ENCODE measurements around the gene MACROD2. TPM values are rescaled to one million over a fixed set of nuclear protein-coding genes. Genes with fewer than 3 reads are reported as not detected.

The MACROD2 gene
- total RNA-seq, 2 experiments from 2014 or later: not detected

DNA sequence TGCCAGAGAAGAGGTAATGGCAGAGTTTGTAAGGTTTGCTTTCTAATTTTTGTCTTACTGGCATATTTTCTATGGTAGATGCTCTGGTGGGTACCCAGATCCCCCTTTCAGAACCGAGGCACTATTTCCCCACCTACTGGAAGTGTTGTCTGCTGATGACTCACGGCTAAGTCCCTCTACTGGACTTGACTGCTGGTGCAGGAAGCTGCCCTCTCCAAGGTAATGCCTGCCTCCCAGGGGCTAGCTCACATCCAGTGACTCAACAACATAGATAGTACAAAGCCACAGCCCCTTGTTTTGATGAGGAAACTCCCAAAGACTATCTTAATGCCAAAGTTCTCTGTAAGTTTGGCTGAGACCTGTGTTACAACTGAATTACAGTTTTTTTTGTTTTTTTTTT lies 627.5 kb downstream of the MACROD2 start:
- no peak overlapping the region for H3K4me3 Mint-ChIP-seq
- CTCF ChIA-PET: no interaction called here
- H3K36me3 Mint-ChIP-seq (ENCODE audit: low read depth): no peaks in the 10 kb centered on the region
- H3K9me3 Mint-ChIP-seq: peaks cover 13% of the 10 kb centered on the region
- no peaks in the 10 kb centered on the region for H3K4me1 Mint-ChIP-seq
- no peak overlapping the region for H3K27ac Mint-ChIP-seq
- no peak for DNase-seq
- no peaks in the 10 kb centered on the region for H3K27me3 Mint-ChIP-seq
- POLR2A ChIA-PET: no interaction called here

- POLR2A ChIA-PET: no interaction called here
- CTCF ChIA-PET: no interaction called here
- H3K4me3 Mint-ChIP-seq: no peak overlapping the region
Measured at GRCh38 chr20:14631011-14631410, 635.7 kb downstream of the MACROD2 start.

GRCh38 chr20:14632906-14633305 lies 637.6 kb downstream of the MACROD2 start:
- CTCF ChIA-PET: no interaction called here
- Mint-ChIP-seq H3K4me1 (no peaks in the 10 kb centered on the region), H3K4me3 (no peak overlapping the region)

More at GRCh38 chr20:14631011-14631410, 635.7 kb downstream of the MACROD2 start:
- Mint-ChIP-seq H3K27ac (no peak overlapping the region), H3K4me1 (no peaks in the 10 kb centered on the region), H3K9me3 (peaks cover 3% of the 10 kb centered on the region), H3K36me3 (ENCODE audit: low read depth) (no peaks in the 10 kb centered on the region), H3K27me3 (no peaks in the 10 kb centered on the region)
- no peak for DNase-seq

GRCh38 chr20:14633507-14633906 lies 638.2 kb downstream of the MACROD2 start:
- no peak overlapping the region for H3K27ac Mint-ChIP-seq
- no peak for DNase-seq
- H3K4me3 Mint-ChIP-seq: no peak overlapping the region

More at GRCh38 chr20:14632906-14633305, 637.6 kb downstream of the MACROD2 start:
- no peak overlapping the region for H3K27ac Mint-ChIP-seq
- no peaks in the 10 kb centered on the region for H3K27me3 Mint-ChIP-seq
- peaks cover 9% of the 10 kb centered on the region for H3K9me3 Mint-ChIP-seq
- H3K36me3 Mint-ChIP-seq (ENCODE audit: low read depth): no peaks in the 10 kb centered on the region
- POLR2A ChIA-PET: no interaction called here
- DNase-seq: no peak

DNA sequence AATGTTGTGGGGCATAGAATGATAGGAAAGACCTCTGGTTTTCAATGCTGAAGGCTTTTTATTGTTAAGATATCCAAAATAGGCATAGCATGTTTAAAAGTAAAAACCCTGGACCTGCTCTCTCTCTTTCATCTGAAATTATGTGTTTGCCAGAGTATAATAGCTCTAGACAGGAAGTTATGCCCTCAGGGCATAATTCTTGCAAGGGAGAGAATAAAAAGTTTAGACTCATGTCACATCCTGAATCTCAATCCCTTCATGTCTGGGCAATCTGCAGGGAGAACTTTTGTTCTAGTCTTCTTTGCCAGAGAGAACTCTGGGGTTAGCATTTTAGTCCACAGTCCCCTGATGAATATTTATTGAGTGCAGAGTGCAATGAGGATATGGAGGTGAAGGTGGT lies 639.3 kb downstream of the MACROD2 start:
- CTCF ChIA-PET: no interaction called here
- Mint-ChIP-seq H3K4me3 (no peak overlapping the region), H3K4me1 (no peaks in the 10 kb centered on the region), H3K36me3 (ENCODE audit: low read depth) (no peaks in the 10 kb centered on the region), H3K27ac (no peak overlapping the region), H3K27me3 (no peaks in the 10 kb centered on the region), H3K9me3 (peaks cover 9% of the 10 kb centered on the region)
- POLR2A ChIA-PET: no interaction called here
- no peak for DNase-seq

More at GRCh38 chr20:14633507-14633906, 638.2 kb downstream of the MACROD2 start:
- ChIA-PET CTCF (no interaction called here), POLR2A (no interaction called here)
- Mint-ChIP-seq H3K27me3 (no peaks in the 10 kb centered on the region), H3K9me3 (peaks cover 9% of the 10 kb centered on the region), H3K4me1 (no peaks in the 10 kb centered on the region), H3K36me3 (ENCODE audit: low read depth) (no peaks in the 10 kb centered on the region)

DNA sequence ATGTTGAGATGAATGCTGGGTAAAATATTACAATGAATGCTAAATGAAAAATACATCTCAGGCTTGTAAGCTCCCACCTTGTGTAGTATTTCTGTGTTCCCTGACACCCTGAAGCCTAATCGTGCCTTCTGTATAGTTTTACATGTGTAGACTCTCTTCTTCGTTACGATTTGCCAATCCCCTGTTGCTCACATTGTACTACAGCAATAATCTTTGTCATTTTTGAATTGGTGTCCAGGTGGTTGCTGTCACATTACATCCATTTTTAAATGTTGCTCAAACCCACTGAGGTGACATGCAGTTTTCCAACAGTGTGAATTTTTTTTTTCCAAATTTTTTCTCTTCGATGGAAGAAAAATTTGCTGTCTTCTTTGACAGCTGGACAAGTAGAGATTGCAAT lies 642.1 kb downstream of the MACROD2 start:
- POLR2A ChIA-PET: no interaction called here
- peaks cover 16% of the 10 kb centered on the region for H3K9me3 Mint-ChIP-seq
- no peaks in the 10 kb centered on the region for H3K36me3 Mint-ChIP-seq (ENCODE audit: low read depth)
- no peaks in the 10 kb centered on the region for H3K4me1 Mint-ChIP-seq
- CTCF ChIA-PET: no interaction called here
- DNase-seq: no peak
- no peak overlapping the region for H3K4me3 Mint-ChIP-seq
- H3K27ac Mint-ChIP-seq: no peak overlapping the region
- H3K27me3 Mint-ChIP-seq: no peaks in the 10 kb centered on the region

- Mint-ChIP-seq H3K9me3 (peaks cover 7% of the 10 kb centered on the region), H3K4me1 (no peaks in the 10 kb centered on the region), H3K27ac (no peak overlapping the region), H3K36me3 (ENCODE audit: low read depth) (no peaks in the 10 kb centered on the region), H3K27me3 (no peaks in the 10 kb centered on the region), H3K4me3 (no peak overlapping the region)
- CTCF ChIA-PET: no interaction called here
- DNase-seq: no peak
- POLR2A ChIA-PET: no interaction called here
Measured at GRCh38 chr20:14643146-14643545, 647.8 kb downstream of the MACROD2 start.

GRCh38 chr20:14643556-14643955 lies 648.2 kb downstream of the MACROD2 start:
- POLR2A ChIA-PET: no interaction called here
- Mint-ChIP-seq H3K27me3 (no peaks in the 10 kb centered on the region), H3K36me3 (ENCODE audit: low read depth) (no peaks in the 10 kb centered on the region), H3K4me3 (no peak overlapping the region), H3K4me1 (no peaks in the 10 kb centered on the region), H3K27ac (no peak overlapping the region), H3K9me3 (peaks cover 7% of the 10 kb centered on the region)
- CTCF ChIA-PET: no interaction called here
- no peak for DNase-seq

DNA sequence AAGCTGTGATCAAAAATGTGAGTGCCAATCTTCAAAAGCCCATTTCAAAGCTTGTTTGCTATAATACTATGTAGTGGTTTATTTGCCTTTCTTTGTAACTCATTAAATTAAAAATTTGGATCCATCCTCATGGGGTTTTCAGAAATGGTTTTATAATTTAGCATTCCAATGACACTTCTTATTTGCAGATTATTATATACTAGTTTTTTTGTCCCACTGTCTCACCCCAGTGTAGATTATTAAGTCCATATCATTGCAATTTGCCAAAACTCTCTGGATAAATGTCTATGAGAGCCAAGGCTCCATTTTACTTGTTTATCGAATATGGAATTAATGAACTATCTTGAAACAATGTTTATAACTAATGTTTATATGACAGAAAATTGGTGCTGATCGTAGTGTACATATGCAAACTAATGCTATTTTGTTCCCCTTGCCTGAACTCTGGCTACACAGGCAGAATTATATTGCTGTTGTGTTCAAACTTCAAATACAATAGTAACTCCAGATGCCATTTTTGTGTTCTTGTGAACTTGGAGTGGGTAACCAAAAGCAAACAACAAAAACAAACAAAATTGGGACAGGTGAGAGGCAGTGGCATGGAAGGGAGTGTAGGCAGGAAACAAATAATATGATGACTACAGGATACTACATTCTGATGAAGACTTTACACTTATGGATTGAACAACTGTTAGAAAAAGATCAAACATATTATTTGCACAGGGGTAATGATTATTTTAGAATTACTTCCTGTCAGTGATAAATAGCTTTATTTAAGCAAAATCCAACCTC lies 649.2 kb downstream of the MACROD2 start:
- no peaks in the 10 kb centered on the region for H3K36me3 Mint-ChIP-seq (ENCODE audit: low read depth)
- peaks cover 7% of the 10 kb centered on the region for H3K9me3 Mint-ChIP-seq
- no peak for DNase-seq
- ChIA-PET CTCF (no interaction called here), POLR2A (no interaction called here)
- no peak overlapping the region for H3K4me3 Mint-ChIP-seq
- no peaks in the 10 kb centered on the region for H3K4me1 Mint-ChIP-seq
- H3K27ac Mint-ChIP-seq: no peak overlapping the region
- H3K27me3 Mint-ChIP-seq: no peaks in the 10 kb centered on the region

DNA sequence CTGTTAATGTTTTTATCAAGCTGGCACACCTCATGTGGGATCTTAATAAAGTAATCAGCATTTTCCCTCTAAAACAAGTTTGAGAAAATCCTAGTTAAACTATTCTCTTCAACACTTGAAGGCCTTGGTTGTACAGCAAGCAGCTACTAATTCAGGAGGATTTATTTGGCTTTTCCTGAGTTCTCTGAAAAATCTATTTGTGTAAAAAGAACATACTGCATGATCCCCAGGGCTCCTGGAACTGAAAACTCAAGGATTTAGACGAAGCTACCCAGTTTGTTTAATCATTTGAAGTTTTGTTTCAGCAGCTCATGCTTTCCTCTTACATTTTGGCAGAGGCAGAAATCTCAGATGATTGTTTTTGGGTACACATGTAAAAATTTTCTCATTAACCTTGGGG lies 651.7 kb downstream of the MACROD2 start:
- H3K27me3 Mint-ChIP-seq: no peaks in the 10 kb centered on the region
- no peak for DNase-seq
- ChIA-PET CTCF (no interaction called here), POLR2A (no interaction called here)
- H3K4me1 Mint-ChIP-seq: no peaks in the 10 kb centered on the region
- H3K27ac Mint-ChIP-seq: no peak overlapping the region
- no peaks in the 10 kb centered on the region for H3K36me3 Mint-ChIP-seq (ENCODE audit: low read depth)
- peaks cover 4% of the 10 kb centered on the region for H3K9me3 Mint-ChIP-seq
- no peak overlapping the region for H3K4me3 Mint-ChIP-seq

- Mint-ChIP-seq H3K4me3 (no peak overlapping the region), H3K4me1 (no peaks in the 10 kb centered on the region)
Measured at GRCh38 chr20:14649662-14650061, 654.3 kb downstream of the MACROD2 start.

GRCh38 chr20:14657266-14658005 lies 662.1 kb downstream of the MACROD2 start:
- ChIA-PET CTCF (no interaction called here), POLR2A (no interaction called here)
- no peaks in the 10 kb centered on the region for H3K4me1 Mint-ChIP-seq
- no peaks in the 10 kb centered on the region for H3K27me3 Mint-ChIP-seq
- H3K4me3 Mint-ChIP-seq: no peak overlapping the region
- H3K9me3 Mint-ChIP-seq: peaks cover 13% of the 10 kb centered on the region
- no peaks in the 10 kb centered on the region for H3K36me3 Mint-ChIP-seq (ENCODE audit: low read depth)
- H3K27ac Mint-ChIP-seq: no peak overlapping the region
- DNase-seq: no peak

More at GRCh38 chr20:14649662-14650061, 654.3 kb downstream of the MACROD2 start:
- no peaks in the 10 kb centered on the region for H3K36me3 Mint-ChIP-seq (ENCODE audit: low read depth)
- no peak for DNase-seq
- ChIA-PET POLR2A (no interaction called here), CTCF (no interaction called here)
- H3K27me3 Mint-ChIP-seq: no peaks in the 10 kb centered on the region
- peaks cover 3% of the 10 kb centered on the region for H3K9me3 Mint-ChIP-seq
- no peak overlapping the region for H3K27ac Mint-ChIP-seq

DNA sequence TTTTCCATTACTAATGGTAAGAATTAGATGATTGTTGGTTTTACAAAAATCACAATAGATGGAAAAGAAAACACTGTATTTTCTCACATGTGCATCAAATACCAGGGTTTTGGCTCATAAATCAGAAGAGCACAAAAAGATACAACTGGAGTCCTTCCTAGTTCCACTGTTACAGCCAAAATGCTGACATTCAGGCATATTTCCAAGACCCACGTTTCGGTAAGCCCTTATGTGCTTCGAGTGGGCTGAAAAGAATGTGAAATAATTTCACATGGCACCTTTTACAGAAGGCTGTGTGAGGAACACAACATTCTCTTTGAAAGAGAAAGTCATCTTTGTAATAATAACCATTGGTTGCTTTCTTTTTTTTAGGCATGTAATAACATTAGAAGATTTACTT lies 668.8 kb downstream of the MACROD2 start:
- CTCF ChIA-PET: no interaction called here
- no peak for DNase-seq
- POLR2A ChIA-PET: no interaction called here
- Mint-ChIP-seq H3K27me3 (no peaks in the 10 kb centered on the region), H3K4me3 (no peak overlapping the region), H3K27ac (no peak overlapping the region), H3K4me1 (no peaks in the 10 kb centered on the region), H3K36me3 (ENCODE audit: low read depth) (no peaks in the 10 kb centered on the region), H3K9me3 (peaks cover 15% of the 10 kb centered on the region)

DNA sequence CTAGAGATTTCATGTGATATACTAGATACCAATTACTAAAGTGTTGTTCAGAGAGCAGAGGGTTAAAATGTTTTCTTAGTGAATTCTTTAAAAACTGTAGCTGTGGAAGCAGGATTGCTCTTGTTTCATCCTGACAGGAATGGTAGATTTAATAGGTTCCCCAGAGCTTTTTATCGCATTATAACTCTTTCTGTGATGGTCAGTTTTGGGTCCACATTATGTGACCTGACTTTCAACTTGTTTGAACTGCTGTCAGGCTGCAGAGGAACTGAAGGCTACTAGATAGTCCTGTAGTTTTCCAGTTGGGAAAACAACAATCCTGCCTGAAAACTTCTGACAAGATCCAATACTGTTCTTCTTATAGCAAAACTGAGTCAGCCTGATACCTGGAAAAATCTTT lies 671.4 kb downstream of the MACROD2 start:
- no peak for DNase-seq
- peaks cover 6% of the 10 kb centered on the region for H3K9me3 Mint-ChIP-seq
- H3K4me1 Mint-ChIP-seq: no peaks in the 10 kb centered on the region
- no peaks in the 10 kb centered on the region for H3K27me3 Mint-ChIP-seq
- ChIA-PET CTCF (no interaction called here), POLR2A (no interaction called here)
- no peak overlapping the region for H3K4me3 Mint-ChIP-seq
- no peak overlapping the region for H3K27ac Mint-ChIP-seq
- H3K36me3 Mint-ChIP-seq (ENCODE audit: low read depth): no peaks in the 10 kb centered on the region

Measured in activated CD4-positive, alpha-beta memory T cell treated with anti-CD3 and anti-CD28 coated beads, Interleukin-2, amount 10 ng/mL, durations not matched to agents 7 days and 5 days (primary cell).